GM18868 (cell line): Measurements from ENCODE around the gene PEAK1.
"Not testable (repeated sequence)": the region's sequence is repeated elsewhere in the genome, so short reads cannot be mapped to it uniquely, and the experiment has no call there.

Source experiments
- ATAC-seq: cut with Tn5 transposase; IDR thresholded peaks from one replicate; pipeline ENCODE4 v1.9.1; 2021; ENCODE audit warnings: mild to moderate bottlenecking, moderate library complexity; ENCODE audit not compliant: unreplicated experiment

PEAK1 gene

GRCh38 chr15:77312523-77312922, 107.4 kb downstream of the PEAK1 start:
- ATAC-seq = no peak

DNA sequence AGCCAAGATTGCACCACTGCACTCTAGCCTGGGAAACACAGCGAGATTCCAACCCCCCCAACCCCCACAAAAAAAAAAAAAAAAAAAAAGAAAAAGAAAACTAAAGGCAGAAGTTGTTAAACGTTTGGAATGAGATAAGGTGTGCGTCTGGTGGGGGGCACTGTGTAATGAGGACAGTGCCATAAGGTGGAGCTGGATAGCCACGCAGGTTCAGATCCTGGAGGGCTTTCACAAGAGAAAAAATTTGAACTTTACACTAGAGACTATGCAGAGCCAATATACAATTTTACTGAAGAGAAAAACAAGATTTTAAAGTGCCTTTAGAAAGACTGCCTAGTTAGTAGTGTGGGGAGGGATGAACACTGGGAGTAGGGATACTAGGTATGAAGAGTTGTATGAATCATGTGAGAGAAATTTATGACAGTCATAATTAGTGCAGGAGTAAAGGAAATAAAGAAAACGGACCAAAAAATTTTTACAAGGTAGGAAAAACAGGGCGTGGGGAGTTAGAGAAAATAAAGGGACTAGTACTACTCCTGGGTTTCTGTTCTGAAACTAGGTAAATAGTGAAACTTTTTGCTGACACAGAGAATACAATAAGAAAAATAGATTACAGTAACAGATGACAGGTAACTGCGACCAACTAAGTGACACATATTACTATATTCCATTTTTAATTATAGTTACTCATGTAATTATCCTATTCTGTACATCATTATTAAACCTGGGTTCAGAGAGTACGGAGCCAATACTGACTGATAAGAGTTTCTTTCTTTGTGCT, 108.1 kb downstream of the PEAK1 start:
- no peak for ATAC-seq

GRCh38 chr15:77311020-77311419, 108.9 kb downstream of the PEAK1 start:
- no peak for ATAC-seq

- no peak for ATAC-seq
These were observed 110.5 kb downstream of the PEAK1 start for GRCh38 chr15:77309392-77309791.

DNA sequence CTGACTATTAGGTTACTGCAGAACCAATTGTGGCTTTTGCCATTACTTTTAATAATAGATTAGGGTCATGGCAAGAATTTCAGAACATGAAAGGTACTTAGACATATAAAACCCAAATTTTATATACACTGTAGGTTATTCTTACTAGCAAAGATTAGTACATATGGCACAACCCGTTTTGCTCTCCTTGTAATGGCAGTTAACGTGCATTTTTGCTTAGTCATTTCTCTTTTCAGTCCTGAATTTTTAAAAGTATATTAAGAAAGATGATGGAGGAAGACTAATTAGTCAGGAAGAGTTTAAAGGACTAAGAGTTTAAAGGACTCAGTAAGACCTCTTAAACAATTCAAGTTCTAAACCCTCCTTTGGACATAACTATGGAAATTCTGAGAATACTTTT, 114.0 kb downstream of the PEAK1 start:
- no peak for ATAC-seq

DNA sequence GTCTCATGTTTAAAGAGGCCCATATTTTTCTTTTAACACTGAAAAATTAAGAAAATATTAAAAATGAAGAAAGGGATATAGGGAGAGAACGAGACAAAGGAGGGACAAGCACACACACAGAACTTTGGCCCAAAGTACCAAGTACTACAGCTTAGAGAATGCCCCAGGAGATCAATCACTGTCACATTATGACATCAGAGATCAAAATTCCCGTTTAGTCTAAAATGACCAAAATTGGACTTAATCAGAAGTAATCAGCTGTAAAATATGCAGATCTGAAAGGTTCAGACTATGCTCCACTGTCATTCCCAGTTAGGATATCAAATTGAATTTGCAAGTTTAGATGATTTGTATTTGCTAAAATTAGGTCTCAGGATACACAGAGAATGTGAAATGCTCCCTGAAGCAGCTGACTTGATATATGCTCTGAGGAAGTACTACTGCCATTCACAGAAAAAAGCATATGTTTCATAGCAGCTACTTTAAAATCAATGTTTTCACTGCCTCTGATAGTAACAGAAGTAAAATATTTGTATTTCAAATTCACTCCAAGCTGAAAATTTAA, 123.0 kb downstream of the PEAK1 start:
- no peak for ATAC-seq

DNA sequence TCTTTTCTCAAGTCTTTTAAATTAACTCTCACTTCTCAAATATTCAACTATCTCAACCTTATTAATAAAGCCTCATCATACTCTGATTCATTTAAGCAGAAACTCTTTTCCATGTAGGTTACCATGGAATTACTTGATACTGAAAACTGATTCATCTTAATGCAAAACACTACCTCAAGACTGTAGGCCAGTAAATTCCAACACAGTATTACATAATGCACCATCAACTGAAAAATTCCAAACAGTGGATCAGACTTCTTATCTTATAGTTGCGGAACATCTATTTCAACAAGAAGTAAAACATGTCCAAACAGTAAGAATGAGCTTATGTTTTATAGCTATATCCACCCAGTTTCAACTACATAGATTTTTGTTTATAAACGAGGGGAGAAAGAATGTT, 124.5 kb downstream of the PEAK1 start:
- ATAC-seq = no peak

- ATAC-seq = no peak
These were observed 126.8 kb downstream of the PEAK1 start for GRCh38 chr15:77292969-77293558.

DNA sequence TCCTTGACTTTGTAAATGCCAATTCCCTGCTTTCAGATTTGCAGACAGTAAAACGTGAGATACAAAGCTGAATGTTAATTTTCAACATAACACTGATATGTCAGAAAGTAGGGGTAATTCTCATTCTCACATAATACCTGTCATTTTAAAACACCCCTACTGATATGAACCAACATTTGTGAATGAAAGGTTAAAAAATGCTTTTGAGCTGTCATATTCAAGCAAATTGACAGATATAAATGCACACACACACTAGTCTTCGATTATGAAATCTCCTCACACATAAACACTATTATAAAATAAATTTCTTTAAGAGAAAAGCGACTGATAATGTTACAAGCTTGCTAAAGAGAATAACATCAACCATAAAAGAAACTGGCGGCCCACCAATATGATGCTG, 128.8 kb downstream of the PEAK1 start:
- ATAC-seq = no peak

DNA sequence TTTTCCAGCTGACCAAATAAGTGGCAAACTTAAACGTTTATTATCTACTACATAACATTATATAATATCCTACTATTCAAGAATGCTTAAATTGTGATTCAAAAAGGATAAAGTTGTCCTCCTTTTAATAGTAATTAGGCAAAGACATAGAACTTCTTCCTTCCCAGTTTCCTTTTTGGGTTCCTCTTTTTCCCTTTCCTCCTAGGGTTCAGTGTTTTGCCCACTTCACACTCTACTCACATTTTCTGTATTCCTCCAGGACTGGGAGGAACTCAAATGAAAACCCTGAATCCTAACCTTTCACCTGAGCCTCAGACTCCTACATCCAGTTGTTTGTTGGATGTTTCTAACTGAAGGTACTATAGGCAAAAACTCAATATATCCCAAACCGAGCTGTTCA, 132.5 kb downstream of the PEAK1 start:
- no peak for ATAC-seq

- ATAC-seq = no peak
These were observed 134.6 kb downstream of the PEAK1 start for GRCh38 chr15:77285057-77285997.

GRCh38 chr15:77282333-77282732, 137.6 kb downstream of the PEAK1 start:
- no peak for ATAC-seq

DNA sequence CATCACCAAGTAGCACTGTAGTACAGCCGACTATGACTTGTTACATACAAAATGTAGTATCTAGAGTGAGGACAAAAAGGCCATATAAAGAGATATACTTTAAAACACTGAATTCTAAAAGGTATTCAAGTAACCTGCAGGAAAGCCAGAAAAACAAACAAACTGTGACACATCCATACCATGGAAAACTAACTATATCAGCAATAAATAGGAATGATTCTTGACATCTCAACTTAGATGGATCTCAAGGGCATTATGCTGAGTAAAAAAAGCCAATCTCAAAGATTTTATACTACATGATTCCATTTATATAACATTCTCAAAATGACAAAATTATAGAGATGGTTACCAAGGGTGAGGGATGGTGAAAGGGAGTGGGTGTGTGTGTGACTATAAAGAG, 143.0 kb downstream of the PEAK1 start:
- ATAC-seq = no peak

- ATAC-seq = no peak
These were observed 143.8 kb downstream of the PEAK1 start for GRCh38 chr15:77276096-77276495.

GRCh38 chr15:77273136-77273535, 146.8 kb downstream of the PEAK1 start:
- ATAC-seq = not testable (repeated sequence)

DNA sequence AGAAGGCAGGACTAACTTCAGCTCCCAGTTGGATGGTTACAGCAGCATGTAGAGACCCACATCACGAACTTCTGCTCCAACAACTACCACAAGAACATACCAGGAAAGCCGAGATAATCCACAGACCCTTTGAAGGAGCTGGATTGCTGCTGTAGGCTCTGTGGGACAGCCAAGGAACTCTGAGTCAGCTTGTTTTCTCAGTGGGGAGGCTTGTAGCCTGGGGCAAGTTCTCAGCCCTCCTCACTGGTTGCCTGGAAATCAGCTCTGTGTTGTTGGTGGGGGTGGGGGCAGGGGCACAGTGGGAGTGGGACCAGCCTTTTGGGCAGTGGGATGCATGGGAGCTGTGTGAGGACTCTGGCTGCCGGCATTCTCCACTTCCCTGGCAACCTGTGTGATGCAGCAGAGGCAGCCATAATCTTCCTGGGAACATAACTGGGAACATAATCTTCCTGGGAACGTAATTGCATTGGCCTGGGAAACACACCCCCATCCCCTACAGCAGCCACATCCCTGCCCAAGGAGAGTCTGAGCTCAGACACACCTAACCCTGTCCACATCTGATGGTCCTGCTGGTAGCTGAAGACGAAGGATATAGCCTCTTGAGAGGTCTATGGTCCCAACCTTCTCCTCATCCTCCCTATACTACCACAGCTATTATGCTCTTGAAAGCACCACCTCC, 153.1 kb downstream of the PEAK1 start:
- no peak for ATAC-seq

- no peak for ATAC-seq
These were observed 164.5 kb downstream of the PEAK1 start for GRCh38 chr15:77255385-77255784.

DNA sequence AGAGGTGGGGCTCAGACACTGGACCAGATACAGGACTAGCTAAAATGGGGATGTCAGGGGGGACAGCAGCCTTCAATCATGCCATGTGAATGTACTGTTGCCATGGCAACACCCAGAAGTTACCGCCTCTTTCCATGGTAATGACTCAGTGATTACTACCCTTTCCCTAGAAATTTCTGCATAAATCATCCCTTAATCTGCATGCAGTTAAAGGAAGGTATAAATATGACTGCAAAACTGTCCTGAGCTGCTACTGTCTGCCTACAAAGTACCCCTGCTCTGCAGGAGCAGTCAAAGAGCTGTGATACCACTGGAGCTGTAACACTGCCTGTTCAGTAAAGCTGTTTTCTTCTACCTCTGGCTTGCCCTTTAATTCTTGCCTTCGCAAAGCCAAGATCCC, 168.2 kb downstream of the PEAK1 start:
- no peak for ATAC-seq

DNA sequence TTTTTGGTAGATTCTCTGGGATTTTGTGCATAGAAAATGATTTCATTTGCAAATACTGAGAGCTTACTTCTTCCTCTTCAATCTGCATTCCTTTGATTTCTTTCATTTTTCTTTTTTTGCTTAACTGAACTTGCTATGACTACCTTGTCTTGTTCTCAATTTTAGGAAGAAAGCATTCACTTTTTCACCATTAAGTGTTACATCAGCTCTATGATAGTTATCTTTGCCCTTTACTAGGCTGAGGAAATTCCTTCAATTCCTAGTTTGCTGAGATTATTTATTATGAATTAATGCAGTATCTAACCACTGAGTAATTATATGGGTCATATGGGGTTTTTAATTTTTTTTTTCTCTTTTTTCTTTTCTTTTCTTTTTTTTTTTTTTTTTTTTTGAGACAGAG, 172.8 kb downstream of the PEAK1 start:
- ATAC-seq = no peak

DNA sequence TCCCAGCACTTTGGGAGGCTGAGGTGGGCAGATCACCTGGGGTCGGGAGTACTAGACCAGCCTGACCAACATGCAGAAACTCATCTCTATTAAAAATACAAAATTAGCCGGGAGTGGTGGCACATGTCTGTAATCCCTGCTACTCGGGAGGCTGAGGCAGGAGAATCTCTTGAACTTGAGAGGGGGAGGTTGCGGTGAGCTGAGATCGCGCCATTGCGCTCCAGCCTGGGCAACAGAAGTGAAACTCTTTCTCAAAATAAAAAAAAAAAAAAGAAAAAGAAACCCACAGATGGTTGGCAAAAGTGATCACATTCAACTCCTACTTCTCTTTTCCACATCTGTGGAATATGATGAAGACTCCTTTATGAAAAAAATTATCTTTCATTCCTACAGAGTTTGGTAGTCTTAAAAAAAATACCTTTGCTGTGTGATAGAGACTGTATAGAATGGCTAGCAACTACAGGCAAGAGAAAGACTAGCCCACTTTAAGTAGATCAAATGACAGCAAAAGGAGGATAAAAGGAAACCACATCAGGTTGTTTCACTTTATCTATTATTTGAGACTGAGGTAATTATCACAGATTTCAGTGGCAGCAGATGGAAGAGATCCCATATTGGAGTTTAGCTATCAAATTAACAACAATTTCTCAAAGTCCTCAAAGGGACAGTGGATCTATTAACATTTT, 176.0 kb downstream of the PEAK1 start:
- ATAC-seq = no peak
